Calu3 (cell line): Measurements from ENCODE around the gene VWA1. TPM values are rescaled to one million over a fixed set of nuclear protein-coding genes. Genes with fewer than 3 reads are reported as not detected.

Source experiments
- BruUV-seq: library from RNA; stranded (reverse); fragments of 400-500 nt; replicated peaks from 2 replicates; lab custom pipeline; 2021; lab: Mats Ljungman, UMichigan
- CTCF ChIA-PET: fragments of 300-600 bp; sonication (Branson Sonifier 250); formaldehyde crosslinking; loops from one replicate; lab custom pipeline; 2022; ENCODE audit warnings: antibody characterized with exemption; lab: Charles Lee
- DNase-seq: peaks from one replicate; pipeline ENCODE4 v3.0.0; 2022
- H3K27ac Mint-ChIP-seq: one replicate; pipeline ENCODE4 v1.8.0; 2022; ENCODE audit warnings: mixed read lengths; ENCODE audit not compliant: unreplicated experiment
- H3K27me3 Mint-ChIP-seq: one replicate; pipeline ENCODE4 v1.8.0; 2022; ENCODE audit warnings: mixed read lengths; ENCODE audit not compliant: unreplicated experiment
- H3K36me3 Mint-ChIP-seq: one replicate; pipeline ENCODE4 v1.8.0; 2022; ENCODE audit warnings: mild to moderate bottlenecking, moderate library complexity, mixed read lengths; ENCODE audit not compliant: insufficient read depth, unreplicated experiment
- H3K4me1 Mint-ChIP-seq: one replicate; pipeline ENCODE4 v1.8.0; 2022; ENCODE audit warnings: mild to moderate bottlenecking, low read depth, mixed read lengths; ENCODE audit not compliant: unreplicated experiment
- H3K4me3 Mint-ChIP-seq: one replicate; pipeline ENCODE4 v1.8.0; 2022; ENCODE audit warnings: mild to moderate bottlenecking, low read depth, moderate library complexity, mixed read lengths; ENCODE audit not compliant: unreplicated experiment
- H3K9me3 Mint-ChIP-seq: one replicate; pipeline ENCODE4 v1.8.0; 2022; ENCODE audit warnings: low read depth, mixed read lengths; ENCODE audit not compliant: unreplicated experiment
- intact Hi-C: fragments of 100-400 bp; cut with micrococcal nuclease; formaldehyde crosslinking; loops from one replicate; pipeline ENCODE4 v1.10.0; 2022; ENCODE audit not compliant: unreplicated experiment
- total RNA-seq: library from RNA; stranded (reverse); gene quantifications from 2 replicates; pipeline ENCODE4 v1.2.3, GENCODE V29; 2022
- TF ChIP-seq, protein P1 (sequence below): fragments of 200-600 bp; IDR thresholded peaks from one replicate; pipeline ENCODE4 v1.8.0; 2022; ENCODE audit warnings: antibody characterized with exemption; ENCODE audit not compliant: unreplicated experiment

Gene VWA1
- total RNA-seq, 1 experiment from 2014 or later: 78.9 TPM

DNA sequence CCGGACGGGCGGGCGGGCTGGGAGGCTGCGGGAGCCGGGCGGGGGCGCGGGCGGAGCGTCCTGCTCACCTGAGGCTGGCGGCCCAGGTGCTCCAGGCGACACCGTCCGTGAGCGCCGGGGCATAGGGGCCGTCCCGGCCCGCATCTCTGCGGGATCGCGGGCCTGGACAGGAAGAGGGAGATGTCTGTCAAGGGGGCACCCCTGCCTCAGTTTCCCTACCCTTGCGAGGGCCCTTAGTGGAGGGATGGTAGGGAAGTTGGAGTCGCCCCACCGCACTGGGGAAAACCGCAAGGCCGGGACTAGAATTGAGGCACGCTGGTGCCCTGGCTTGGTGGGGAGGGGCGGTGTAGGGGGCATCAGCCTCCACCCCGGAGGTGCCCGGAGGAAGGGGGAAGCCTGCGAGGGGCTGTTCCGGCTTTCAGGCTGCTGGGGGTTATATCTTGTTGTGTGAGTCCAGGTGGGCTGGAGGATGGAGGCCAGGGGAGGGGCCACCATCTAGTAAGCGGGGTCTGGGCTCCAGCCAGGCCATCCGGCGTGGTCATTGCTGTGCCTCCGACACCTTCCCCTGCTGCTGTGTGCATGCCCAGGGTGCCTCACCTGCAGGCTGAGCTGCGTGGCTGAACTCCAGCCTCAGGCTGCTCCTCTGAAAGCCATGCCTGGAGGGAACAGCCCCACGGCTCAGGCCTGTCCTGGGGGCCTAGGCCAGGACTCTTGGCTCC, 580 bp downstream of the VWA1 start:
- peaks cover 54% of the 10 kb centered on the region for H3K36me3 Mint-ChIP-seq
- H3K4me3 Mint-ChIP-seq: peak overlapping the region; percentile 77
- TF ChIP-seq, protein P1, sequence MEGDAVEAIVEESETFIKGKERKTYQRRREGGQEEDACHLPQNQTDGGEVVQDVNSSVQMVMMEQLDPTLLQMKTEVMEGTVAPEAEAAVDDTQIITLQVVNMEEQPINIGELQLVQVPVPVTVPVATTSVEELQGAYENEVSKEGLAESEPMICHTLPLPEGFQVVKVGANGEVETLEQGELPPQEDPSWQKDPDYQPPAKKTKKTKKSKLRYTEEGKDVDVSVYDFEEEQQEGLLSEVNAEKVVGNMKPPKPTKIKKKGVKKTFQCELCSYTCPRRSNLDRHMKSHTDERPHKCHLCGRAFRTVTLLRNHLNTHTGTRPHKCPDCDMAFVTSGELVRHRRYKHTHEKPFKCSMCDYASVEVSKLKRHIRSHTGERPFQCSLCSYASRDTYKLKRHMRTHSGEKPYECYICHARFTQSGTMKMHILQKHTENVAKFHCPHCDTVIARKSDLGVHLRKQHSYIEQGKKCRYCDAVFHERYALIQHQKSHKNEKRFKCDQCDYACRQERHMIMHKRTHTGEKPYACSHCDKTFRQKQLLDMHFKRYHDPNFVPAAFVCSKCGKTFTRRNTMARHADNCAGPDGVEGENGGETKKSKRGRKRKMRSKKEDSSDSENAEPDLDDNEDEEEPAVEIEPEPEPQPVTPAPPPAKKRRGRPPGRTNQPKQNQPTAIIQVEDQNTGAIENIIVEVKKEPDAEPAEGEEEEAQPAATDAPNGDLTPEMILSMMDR: no peak
- no peaks in the 10 kb centered on the region for H3K27me3 Mint-ChIP-seq
- H3K27ac Mint-ChIP-seq: peak overlapping the region; percentile 50
- H3K9me3 Mint-ChIP-seq: no peaks in the 10 kb centered on the region
- intact Hi-C loops: no loop called here
- H3K4me1 Mint-ChIP-seq: no peaks in the 10 kb centered on the region
- DNase-seq: no peak
- BruUV-seq: no TSS peak
- CTCF ChIA-PET: interaction anchor here (1.0 kb wide), 1 partner anchor 30 kb away, joined by 4 read pairs; no protein-coding TSS in a partner anchor

DNA sequence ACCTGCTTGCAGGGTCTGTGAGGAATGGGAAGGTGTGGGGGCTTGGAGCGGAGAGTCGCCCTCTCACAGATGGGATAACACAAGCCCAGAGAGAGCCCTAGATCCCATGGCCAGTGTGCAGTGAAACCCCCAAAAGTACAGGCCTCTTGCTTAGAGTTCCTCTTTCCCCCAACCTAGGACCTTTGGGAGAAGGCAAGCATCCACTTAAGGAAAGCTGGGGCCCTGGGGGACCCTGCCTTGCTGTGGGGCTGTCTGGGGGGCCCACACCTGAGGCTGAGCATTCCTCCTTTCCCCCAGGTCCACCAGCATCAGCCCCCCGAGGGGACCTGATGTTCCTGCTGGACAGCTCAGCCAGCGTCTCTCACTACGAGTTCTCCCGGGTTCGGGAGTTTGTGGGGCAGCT, 1.1 kb downstream of the VWA1 start:
- Mint-ChIP-seq H3K4me1 (no peaks in the 10 kb centered on the region), H3K4me3 (peak overlapping the region; percentile 77), H3K9me3 (no peaks in the 10 kb centered on the region), H3K27me3 (no peaks in the 10 kb centered on the region), H3K27ac (peak overlapping the region; percentile 50), H3K36me3 (peaks cover 55% of the 10 kb centered on the region)
- DNase-seq: no peak
- BruUV-seq: no TSS peak
- intact Hi-C loops: no loop called here
- CTCF ChIA-PET: no interaction called here
- TF ChIP-seq, protein P1: no peak

DNA sequence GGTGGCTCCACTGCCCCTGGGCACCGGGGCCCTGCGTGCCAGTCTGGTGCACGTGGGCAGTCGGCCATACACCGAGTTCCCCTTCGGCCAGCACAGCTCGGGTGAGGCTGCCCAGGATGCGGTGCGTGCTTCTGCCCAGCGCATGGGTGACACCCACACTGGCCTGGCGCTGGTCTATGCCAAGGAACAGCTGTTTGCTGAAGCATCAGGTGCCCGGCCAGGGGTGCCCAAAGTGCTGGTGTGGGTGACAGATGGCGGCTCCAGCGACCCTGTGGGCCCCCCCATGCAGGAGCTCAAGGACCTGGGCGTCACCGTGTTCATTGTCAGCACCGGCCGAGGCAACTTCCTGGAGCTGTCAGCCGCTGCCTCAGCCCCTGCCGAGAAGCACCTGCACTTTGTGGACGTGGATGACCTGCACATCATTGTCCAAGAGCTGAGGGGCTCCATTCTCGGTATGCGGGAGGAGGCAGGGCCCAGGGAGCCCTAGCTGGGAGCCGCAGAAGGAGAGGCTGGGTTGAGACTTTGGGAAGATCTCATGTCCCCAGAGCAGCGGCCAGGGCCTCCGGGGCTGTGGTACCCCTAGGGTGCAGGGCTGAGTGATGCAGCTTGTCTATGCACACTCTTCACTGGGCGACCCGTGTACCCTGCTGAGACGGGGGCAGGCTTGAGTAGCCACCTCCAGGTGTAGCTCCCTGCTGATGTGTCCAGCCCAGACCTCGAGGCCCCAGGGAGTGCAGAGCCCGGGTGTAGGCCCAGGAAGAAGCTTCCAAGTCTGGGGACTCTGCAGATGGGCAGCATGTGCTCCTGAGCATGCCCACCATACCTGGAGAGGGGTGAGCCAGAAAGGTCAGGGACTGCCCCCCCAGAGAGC, 1.8 kb downstream of the VWA1 start:
- Mint-ChIP-seq H3K27me3 (no peaks in the 10 kb centered on the region), H3K9me3 (no peaks in the 10 kb centered on the region), H3K4me1 (no peaks in the 10 kb centered on the region), H3K4me3 (peak overlapping the region; percentile 77), H3K27ac (no peak overlapping the region), H3K36me3 (peaks cover 61% of the 10 kb centered on the region)
- intact Hi-C loops: no loop called here
- TF ChIP-seq, protein P1: no peak
- no TSS peak for BruUV-seq
- DNase-seq: no peak
- CTCF ChIA-PET: interaction anchor here (0.5 to 1.3 kb wide), 3 partner anchors 8 to 38 kb away, joined by 3 to 4 read pairs (median 4); partner anchors contain the start of gene CCNL2

DNA sequence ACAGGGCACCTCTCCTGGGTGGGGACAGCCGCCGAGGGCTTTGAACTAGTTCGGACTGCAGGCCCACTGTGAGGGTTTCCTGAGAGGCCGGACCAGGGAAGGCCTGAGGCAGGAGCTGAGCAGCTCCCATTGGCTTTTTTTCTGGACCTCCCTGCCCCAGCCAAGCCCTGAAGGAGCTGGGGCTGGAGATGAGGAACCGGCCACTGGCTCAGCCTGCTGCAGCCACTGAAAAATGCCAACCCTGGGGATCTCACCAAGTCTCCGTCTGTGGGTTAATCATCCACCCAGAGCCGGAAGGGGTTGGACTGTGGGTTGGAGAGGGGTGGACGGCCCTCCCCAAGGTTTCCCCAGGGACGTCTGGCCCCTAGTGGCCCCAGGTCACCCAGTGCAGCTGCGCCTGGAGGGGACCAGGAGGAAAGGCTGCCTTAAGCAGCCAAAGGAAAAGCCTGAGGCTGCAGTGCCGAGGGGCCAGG, 2.5 kb downstream of the VWA1 start:
- intact Hi-C loops: no loop called here
- H3K27ac Mint-ChIP-seq: no peak overlapping the region
- CTCF ChIA-PET: interaction anchor here (1.3 kb wide), 1 partner anchor 39 kb away, joined by 3 read pairs; the partner anchor contains the start of gene CCNL2
- H3K36me3 Mint-ChIP-seq: peaks cover 61% of the 10 kb centered on the region
- H3K4me1 Mint-ChIP-seq: no peaks in the 10 kb centered on the region
- DNase-seq: peak; percentile 83
- no TSS peak for BruUV-seq
- H3K27me3 Mint-ChIP-seq: no peaks in the 10 kb centered on the region
- peak overlapping the region; percentile 77 for H3K4me3 Mint-ChIP-seq
- TF ChIP-seq, protein P1: no peak
- H3K9me3 Mint-ChIP-seq: no peaks in the 10 kb centered on the region
